OCI-LY7 (cell line): Measurements from ENCODE around the gene DHRS9.
"Not testable (repeated sequence)": the region's sequence is repeated elsewhere in the genome, so short reads cannot be mapped to it uniquely, and the experiment has no call there.

ENCODE experiments used
- EZH2phosphoT487 ChIP-seq: fragments of 200-600 bp; sonication (generic); IDR thresholded peaks from 2 replicates; pipeline ENCODE4 v1.6.1; 2018; ENCODE audit warnings: low read depth, borderline replicate concordance, mild to moderate bottlenecking, mixed run types, antibody characterized with exemption, low read length, moderate library complexity, mixed read lengths
- TF ChIP-seq, protein P1 (sequence below): fragments of 200-600 bp; sonication (generic); conservative IDR thresholded peaks from 2 replicates; pipeline ENCODE4 v1.5.1; 2014; ENCODE audit warnings: mild to moderate bottlenecking, antibody characterized with exemption, low read length, moderate library complexity, mixed read lengths

DNA sequence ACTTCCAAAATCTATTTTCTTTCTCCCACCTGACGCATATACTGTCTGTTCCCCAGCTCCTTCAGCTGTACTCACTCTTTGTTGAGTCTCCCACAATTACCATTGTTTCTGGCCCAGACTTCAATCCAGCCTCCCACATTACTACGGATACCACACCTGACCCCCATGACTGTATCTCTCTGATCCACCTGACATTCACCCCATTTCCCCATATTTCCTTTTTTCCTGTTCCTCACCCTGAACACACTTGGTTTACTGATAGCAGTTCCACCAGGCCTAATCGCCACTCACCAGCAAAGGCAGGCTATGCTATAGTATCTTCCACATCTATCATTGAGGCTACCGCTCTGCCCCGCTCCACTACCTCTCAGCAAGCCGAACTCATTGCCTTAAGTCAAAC lies 64.9 kb downstream of the DHRS9 start:
- not testable (repeated sequence) for TF ChIP-seq EZH2phosphoT487
- TF ChIP-seq, protein P1, sequence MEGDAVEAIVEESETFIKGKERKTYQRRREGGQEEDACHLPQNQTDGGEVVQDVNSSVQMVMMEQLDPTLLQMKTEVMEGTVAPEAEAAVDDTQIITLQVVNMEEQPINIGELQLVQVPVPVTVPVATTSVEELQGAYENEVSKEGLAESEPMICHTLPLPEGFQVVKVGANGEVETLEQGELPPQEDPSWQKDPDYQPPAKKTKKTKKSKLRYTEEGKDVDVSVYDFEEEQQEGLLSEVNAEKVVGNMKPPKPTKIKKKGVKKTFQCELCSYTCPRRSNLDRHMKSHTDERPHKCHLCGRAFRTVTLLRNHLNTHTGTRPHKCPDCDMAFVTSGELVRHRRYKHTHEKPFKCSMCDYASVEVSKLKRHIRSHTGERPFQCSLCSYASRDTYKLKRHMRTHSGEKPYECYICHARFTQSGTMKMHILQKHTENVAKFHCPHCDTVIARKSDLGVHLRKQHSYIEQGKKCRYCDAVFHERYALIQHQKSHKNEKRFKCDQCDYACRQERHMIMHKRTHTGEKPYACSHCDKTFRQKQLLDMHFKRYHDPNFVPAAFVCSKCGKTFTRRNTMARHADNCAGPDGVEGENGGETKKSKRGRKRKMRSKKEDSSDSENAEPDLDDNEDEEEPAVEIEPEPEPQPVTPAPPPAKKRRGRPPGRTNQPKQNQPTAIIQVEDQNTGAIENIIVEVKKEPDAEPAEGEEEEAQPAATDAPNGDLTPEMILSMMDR = not testable (repeated sequence)
